Tongue (tissue), 2 donors: ENCODE data around the gene CDS1. TPM values are rescaled to one million over a fixed set of nuclear protein-coding genes. Genes with fewer than 3 reads are reported as not detected.
"Not testable (repeated sequence)": the region's sequence is repeated elsewhere in the genome, so short reads cannot be mapped to it uniquely, and the experiment has no call there.

Experiments
- DNase-seq: peaks from one replicate; pipeline ENCODE4 v3.0.0-alpha.2; 2015
- total RNA-seq: library from RNA; depleted of rRNA; stranded (reverse); fragments of >200 nt; gene quantifications from one replicate; pipeline ENCODE4 v1.2.3, GENCODE V29; 2014

CDS1 gene
- total RNA-seq, 1 donor from 2014 or later = 4.5 TPM

- no peak for DNase-seq
Measured at GRCh38 chr4:84611531-84611930, 28.6 kb downstream of the CDS1 start.

GRCh38 chr4:84614891-84615290 is 32.0 kb downstream of the CDS1 start:
- no peak for DNase-seq

- no peak for DNase-seq
Measured at GRCh38 chr4:84615355-84615754, 32.4 kb downstream of the CDS1 start.

GRCh38 chr4:84622959-84623358 is 40.0 kb downstream of the CDS1 start:
- DNase-seq = no peak

- DNase-seq = no peak
Measured at GRCh38 chr4:84623661-84624060, 40.7 kb downstream of the CDS1 start.

GRCh38 chr4:84626673-84627072 is 43.7 kb downstream of the CDS1 start:
- no peak for DNase-seq

- DNase-seq = no peak
Measured at GRCh38 chr4:84631573-84631972, 48.6 kb downstream of the CDS1 start.

- DNase-seq = no peak
Measured at GRCh38 chr4:84632092-84632491, 49.2 kb downstream of the CDS1 start.

- no peak for DNase-seq
Measured at GRCh38 chr4:84634961-84635360, 52.0 kb downstream of the CDS1 start.

- DNase-seq = no peak
Measured at GRCh38 chr4:84638092-84638491, 55.2 kb downstream of the CDS1 start.

GRCh38 chr4:84639145-84639544 is 56.2 kb downstream of the CDS1 start:
- no peak for DNase-seq

GRCh38 chr4:84644087-84644486 is 61.2 kb downstream of the CDS1 start:
- DNase-seq = no peak

GRCh38 chr4:84647312-84647884 is 64.5 kb downstream of the CDS1 start:
- DNase-seq = no peak

GRCh38 chr4:84648178-84648577 is 65.3 kb downstream of the CDS1 start:
- DNase-seq = no peak

GRCh38 chr4:84648863-84649647 is 66.1 kb downstream of the CDS1 start:
- DNase-seq = no peak

GRCh38 chr4:84651499-84651898 is 68.6 kb downstream of the CDS1 start:
- DNase-seq = peak; percentile 7

- DNase-seq = no peak
Measured at GRCh38 chr4:84652478-84652877, 69.6 kb downstream of the CDS1 start.

- no peak for DNase-seq
Measured at GRCh38 chr4:84660606-84661005, 77.7 kb downstream of the CDS1 start.

- DNase-seq = no peak
Measured at GRCh38 chr4:84661191-84661939, 78.4 kb downstream of the CDS1 start.

- DNase-seq = not testable (repeated sequence)
Measured at GRCh38 chr4:84664767-84665166, 81.8 kb downstream of the CDS1 start.

GRCh38 chr4:84666439-84666838 is 83.5 kb downstream of the CDS1 start:
- DNase-seq = no peak

- DNase-seq = no peak
Measured at GRCh38 chr4:84669201-84669600, 86.3 kb downstream of the CDS1 start.

GRCh38 chr4:84672177-84672576 is 89.2 kb downstream of the CDS1 start:
- no peak for DNase-seq
